Measurements from ENCODE around the gene GNLY. TPM values are rescaled to one million over a fixed set of nuclear protein-coding genes. Genes with fewer than 3 reads are reported as not detected.

GNLY gene
- total RNA-seq, 1 donor from 2014 or later = not detected

DNA sequence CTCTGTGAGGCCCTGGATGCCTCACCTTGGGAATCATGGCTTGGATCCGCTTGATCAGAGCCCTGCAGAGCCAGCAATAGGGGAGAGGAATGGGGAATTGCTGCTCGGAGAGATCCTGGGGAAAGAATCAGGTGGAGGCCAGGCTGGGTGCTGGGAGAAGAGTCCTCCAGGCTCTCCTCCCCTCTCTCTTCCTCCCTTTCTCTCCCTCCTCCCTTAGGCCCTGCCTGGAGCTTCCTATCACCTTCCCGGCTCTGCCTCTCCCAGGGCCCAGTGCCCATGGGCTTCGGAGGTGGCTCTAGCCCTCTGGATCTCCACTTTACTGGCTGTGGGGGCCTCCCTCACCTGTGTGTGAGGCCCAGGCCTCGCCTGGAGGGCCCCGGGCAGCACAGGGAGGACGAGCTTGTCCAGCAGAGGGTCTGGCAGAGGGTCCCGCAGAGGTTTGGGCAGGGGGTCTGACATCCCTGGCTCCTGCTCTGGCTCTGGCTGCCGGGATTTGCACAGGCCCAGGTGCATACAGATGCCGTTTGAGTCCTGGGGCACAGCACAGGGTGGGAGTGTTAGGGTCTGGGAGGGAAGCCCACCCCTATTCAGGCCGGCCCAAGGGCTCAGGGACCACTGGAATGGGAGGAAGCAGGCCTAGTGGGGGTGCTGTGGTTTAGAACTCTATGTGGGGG lies 28.8 kb upstream of the GNLY start:
- Histone ChIP-seq H4K20me1 (ENCODE audit: insufficient read depth, low read length) (no peaks in the 10 kb centered on the region), H2AFZ (ENCODE audit: low read depth, low read length) (no peak overlapping the region), H3K4me2 (ENCODE audit: low read length) (no peak overlapping the region), H3K79me2 (ENCODE audit: insufficient read depth, low read length) (no peaks in the 10 kb centered on the region), H3K9me3 (ENCODE audit: insufficient read depth, low read depth, low read length) (no peaks in the 10 kb centered on the region), H3K36me3 (ENCODE audit: insufficient read depth, low read length) (no peaks in the 10 kb centered on the region), H3K9ac (ENCODE audit: low read length) (no peak overlapping the region), H3K27me3 (ENCODE audit: insufficient read depth, low read length) (no peaks in the 10 kb centered on the region), H3K4me1 (ENCODE audit: insufficient read depth, low read length) (peaks cover 17% of the 10 kb centered on the region), H3K4me3 (ENCODE audit: insufficient read depth, low read depth, low read length) (no peak overlapping the region), H3K27ac (ENCODE audit: low read depth, low read length) (no peak overlapping the region)
- TF ChIP-seq, protein P1, sequence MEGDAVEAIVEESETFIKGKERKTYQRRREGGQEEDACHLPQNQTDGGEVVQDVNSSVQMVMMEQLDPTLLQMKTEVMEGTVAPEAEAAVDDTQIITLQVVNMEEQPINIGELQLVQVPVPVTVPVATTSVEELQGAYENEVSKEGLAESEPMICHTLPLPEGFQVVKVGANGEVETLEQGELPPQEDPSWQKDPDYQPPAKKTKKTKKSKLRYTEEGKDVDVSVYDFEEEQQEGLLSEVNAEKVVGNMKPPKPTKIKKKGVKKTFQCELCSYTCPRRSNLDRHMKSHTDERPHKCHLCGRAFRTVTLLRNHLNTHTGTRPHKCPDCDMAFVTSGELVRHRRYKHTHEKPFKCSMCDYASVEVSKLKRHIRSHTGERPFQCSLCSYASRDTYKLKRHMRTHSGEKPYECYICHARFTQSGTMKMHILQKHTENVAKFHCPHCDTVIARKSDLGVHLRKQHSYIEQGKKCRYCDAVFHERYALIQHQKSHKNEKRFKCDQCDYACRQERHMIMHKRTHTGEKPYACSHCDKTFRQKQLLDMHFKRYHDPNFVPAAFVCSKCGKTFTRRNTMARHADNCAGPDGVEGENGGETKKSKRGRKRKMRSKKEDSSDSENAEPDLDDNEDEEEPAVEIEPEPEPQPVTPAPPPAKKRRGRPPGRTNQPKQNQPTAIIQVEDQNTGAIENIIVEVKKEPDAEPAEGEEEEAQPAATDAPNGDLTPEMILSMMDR (IDR thresholded peaks at IDR 0.05; ENCODE audit: insufficient read depth, low read depth, low read length) = no peak
- TF ChIP-seq EZH2 (IDR thresholded peaks at IDR 0.05; ENCODE audit: insufficient read depth, low read length) = no peak
- DNase-seq (ENCODE audit: low read depth) (no peak), FAIRE-seq (no peak)
- H3K36me3 Mint-ChIP-seq (ENCODE audit: low read depth, unreplicated experiment) = no peaks in the 10 kb centered on the region
- H3K27me3 Mint-ChIP-seq (ENCODE audit: low read depth, unreplicated experiment) = peaks cover 18% of the 10 kb centered on the region
- H3K4me3 Mint-ChIP-seq (ENCODE audit: unreplicated experiment) = no peak overlapping the region
- H3K4me1 Mint-ChIP-seq (ENCODE audit: low read depth, unreplicated experiment) = peaks cover 4% of the 10 kb centered on the region
- no peak overlapping the region for H3K27ac Mint-ChIP-seq (ENCODE audit: unreplicated experiment)
- no peaks in the 10 kb centered on the region for H3K9me3 Mint-ChIP-seq (ENCODE audit: unreplicated experiment)

DNA sequence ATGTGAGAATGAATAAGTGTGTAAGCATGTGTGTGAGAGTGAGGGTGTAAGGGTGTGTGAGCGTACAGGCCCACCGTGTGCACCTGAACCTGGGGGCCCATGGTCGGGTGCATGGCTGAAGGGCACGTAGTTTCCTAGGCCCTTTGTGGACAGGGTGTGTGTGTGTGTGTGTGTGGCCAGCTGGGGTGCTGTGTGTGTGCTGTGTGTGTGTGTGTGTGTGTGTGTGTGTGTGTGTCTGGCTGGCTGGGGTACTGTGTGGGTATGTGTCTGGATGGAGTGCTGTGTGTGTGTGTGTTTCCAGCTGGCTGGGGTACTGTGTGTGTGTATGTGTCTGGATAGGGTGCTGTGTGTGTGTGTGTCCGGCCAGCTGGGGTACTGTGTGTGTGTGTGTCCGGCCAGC lies 28.1 kb upstream of the GNLY start:
- no peak for TF ChIP-seq EZH2 (IDR thresholded peaks at IDR 0.05; ENCODE audit: insufficient read depth, low read length)
- TF ChIP-seq, protein P1 (IDR thresholded peaks at IDR 0.05; ENCODE audit: insufficient read depth, low read depth, low read length) = no peak
- peaks cover 24% of the 10 kb centered on the region for H3K27me3 Mint-ChIP-seq (ENCODE audit: low read depth, unreplicated experiment)
- H3K27ac Mint-ChIP-seq (ENCODE audit: unreplicated experiment) = no peak overlapping the region
- Histone ChIP-seq H3K79me2 (ENCODE audit: insufficient read depth, low read length) (no peaks in the 10 kb centered on the region), H3K9me3 (ENCODE audit: insufficient read depth, low read depth, low read length) (no peaks in the 10 kb centered on the region), H3K27ac (ENCODE audit: low read depth, low read length) (no peak overlapping the region), H3K27me3 (ENCODE audit: insufficient read depth, low read length) (no peaks in the 10 kb centered on the region), H3K9ac (ENCODE audit: low read length) (no peak overlapping the region), H3K4me2 (ENCODE audit: low read length) (no peak overlapping the region), H2AFZ (ENCODE audit: low read depth, low read length) (no peak overlapping the region), H4K20me1 (ENCODE audit: insufficient read depth, low read length) (no peaks in the 10 kb centered on the region), H3K36me3 (ENCODE audit: insufficient read depth, low read length) (no peaks in the 10 kb centered on the region), H3K4me1 (ENCODE audit: insufficient read depth, low read length) (peaks cover 17% of the 10 kb centered on the region), H3K4me3 (ENCODE audit: insufficient read depth, low read depth, low read length) (no peak overlapping the region)
- DNase-seq (ENCODE audit: low read depth) (no peak), FAIRE-seq (no peak)
- H3K4me1 Mint-ChIP-seq (ENCODE audit: low read depth, unreplicated experiment) = peaks cover 4% of the 10 kb centered on the region
- H3K36me3 Mint-ChIP-seq (ENCODE audit: low read depth, unreplicated experiment) = no peaks in the 10 kb centered on the region
- no peaks in the 10 kb centered on the region for H3K9me3 Mint-ChIP-seq (ENCODE audit: unreplicated experiment)
- H3K4me3 Mint-ChIP-seq (ENCODE audit: unreplicated experiment) = no peak overlapping the region

Data from astrocyte (in vitro differentiated cells and primary cell).